IMR-90 (cell line): ENCODE measurements around the gene BSCL2. TPM values are rescaled to one million over a fixed set of nuclear protein-coding genes. Genes with fewer than 3 reads are reported as not detected.

ENCODE experiments used
- ATAC-seq: fragments of 200-7000 bp; cut with Tn5 transposase; 2 replicates; pipeline ENCODE4 v1.9.1; 2020; ENCODE audit warnings: low read depth, mild to moderate bottlenecking, moderate library complexity
- BruUV-seq: library from RNA; stranded (reverse); fragments of 400-500 nt; replicated peaks from 2 replicates; lab custom pipeline; 2021; lab: Mats Ljungman, UMichigan
- CTCF ChIA-PET: fragments of 300-600 bp; formaldehyde crosslinking; extraction: SDS; loops from one replicate; lab custom pipeline; 2021; ENCODE audit warnings: antibody characterized with exemption; lab: Yijun Ruan, JAX
- POLR2A ChIA-PET: fragments of 300-600 bp; sonication (Branson Sonifier 250); formaldehyde crosslinking; loops from one replicate; lab custom pipeline; 2022; ENCODE audit warnings: antibody characterized with exemption; ENCODE audit not compliant: unreplicated experiment; lab: Charles Lee
- DNase-seq: peaks from one replicate; pipeline ENCODE4 v3.0.0; 2013
- H2AFZ ChIP-seq: replicated peaks from 2 replicates; pipeline ENCODE3; 2013; ENCODE audit warnings: low read length, mild to moderate bottlenecking; ENCODE audit not compliant: poor library complexity
- H2AK5ac ChIP-seq: 2 replicates; pipeline ENCODE4 v1.6.1; 2013; ENCODE audit warnings: low read depth, low read length, inconsistent platforms
- H2AK9ac ChIP-seq: replicated peaks from 2 replicates; pipeline ENCODE3; 2013; ENCODE audit warnings: mild to moderate bottlenecking, low read depth, low read length, moderate library complexity; ENCODE audit not compliant: poor library complexity
- H2BK120ac ChIP-seq: 2 replicates; pipeline ENCODE4 v1.6.1; 2013; ENCODE audit warnings: low read depth, low read length, inconsistent platforms
- H2BK15ac ChIP-seq: 3 replicates; pipeline ENCODE4 v1.6.1; 2013; ENCODE audit warnings: low read depth, low read length, inconsistent platforms
- H2BK20ac ChIP-seq: 2 replicates; pipeline ENCODE4 v1.6.1; 2013; ENCODE audit warnings: low read depth, mild to moderate bottlenecking, inconsistent platforms, low read length, moderate library complexity
- H2BK5ac ChIP-seq: 2 replicates; pipeline ENCODE4 v1.6.1; 2013; ENCODE audit warnings: mild to moderate bottlenecking, low read depth, low read length, inconsistent platforms; ENCODE audit not compliant: poor library complexity, severe bottlenecking
- H3K14ac ChIP-seq: replicated peaks from 2 replicates; pipeline ENCODE4 v1.6.1; 2013; ENCODE audit warnings: low read depth, low read length, inconsistent platforms
- H3K18ac ChIP-seq: 2 replicates; pipeline ENCODE4 v1.6.1; 2013; ENCODE audit warnings: low read depth, low read length, control low read depth
- H3K23ac ChIP-seq: 2 replicates; pipeline ENCODE4 v1.6.1; 2013; ENCODE audit warnings: low read depth, low read length, inconsistent platforms
- H3K27ac ChIP-seq: 2 replicates; pipeline ENCODE4 v1.5.1; 2013; ENCODE audit warnings: mild to moderate bottlenecking, control low read depth, low read length; ENCODE audit not compliant: insufficient read depth
- H3K27me3 ChIP-seq: 2 replicates; pipeline ENCODE4 v1.6.1; 2013; ENCODE audit warnings: low read length; ENCODE audit not compliant: control insufficient read depth, insufficient read depth
- H3K36me3 ChIP-seq: 2 replicates; pipeline ENCODE4 v1.6.1; 2013; ENCODE audit warnings: low read length, mixed read lengths; ENCODE audit not compliant: control insufficient read depth, insufficient read depth
- H3K4ac ChIP-seq: 2 replicates; pipeline ENCODE4 v1.6.1; 2013; ENCODE audit warnings: low read depth, low read length, inconsistent platforms
- H3K4me1 ChIP-seq: 2 replicates; pipeline ENCODE4 v1.6.1; 2013; ENCODE audit warnings: low read length, mixed read lengths; ENCODE audit not compliant: control insufficient read depth, insufficient read depth
- H3K4me2 ChIP-seq: 2 replicates; pipeline ENCODE4 v1.6.1; 2013; ENCODE audit warnings: low read depth, mild to moderate bottlenecking, control low read depth, low read length, moderate library complexity
- H3K4me3 ChIP-seq: 2 replicates; pipeline ENCODE4 v1.5.1; 2013; ENCODE audit warnings: low read depth, mild to moderate bottlenecking, control low read depth, low read length, moderate library complexity; ENCODE audit not compliant: insufficient read depth
- H3K56ac ChIP-seq: 2 replicates; pipeline ENCODE4 v1.6.1; 2013; ENCODE audit warnings: low read length, inconsistent platforms; ENCODE audit not compliant: insufficient read depth; ENCODE audit errors: extremely low read depth
- H3K79me1 ChIP-seq, 2 experiments: 2 replicates each; pipeline ENCODE4 v1.6.1; 2013; ENCODE audit warnings: low read length in 2 of 2, inconsistent platforms in 1 of 2, low read depth in 1 of 2
- H3K9ac ChIP-seq: 2 replicates; pipeline ENCODE4 v1.6.1; 2013; ENCODE audit warnings: low read depth, low read length, control low read depth
- H3K9me1 ChIP-seq: 2 replicates; pipeline ENCODE4 v1.6.1; 2013; ENCODE audit warnings: low read length, inconsistent platforms; ENCODE audit not compliant: insufficient read depth
- H3K9me3 ChIP-seq: 2 replicates; pipeline ENCODE4 v1.6.1; 2013; ENCODE audit warnings: low read length; ENCODE audit not compliant: control insufficient read depth, insufficient read depth
- H4K20me1 ChIP-seq: 2 replicates; pipeline ENCODE4 v1.6.1; 2013; ENCODE audit warnings: low read length, inconsistent platforms; ENCODE audit not compliant: insufficient read depth
- H4K5ac ChIP-seq: 2 replicates; pipeline ENCODE4 v1.6.1; 2013; ENCODE audit warnings: mild to moderate bottlenecking, low read depth, low read length, control low read depth
- H4K8ac ChIP-seq, 2 experiments: 2 replicates each; pipeline ENCODE4 v1.6.1; 2013; ENCODE audit warnings: low read depth in 2 of 2, low read length in 2 of 2, control low read depth in 1 of 2, inconsistent platforms in 1 of 2
- H4K91ac ChIP-seq: 2 replicates; pipeline ENCODE4 v1.6.1; 2013; ENCODE audit warnings: low read depth, low read length, inconsistent platforms; ENCODE audit not compliant: insufficient read depth
- CEBPB ChIP-seq: IDR thresholded peaks from 2 replicates; pipeline ENCODE4 v1.6.1; 2012; ENCODE audit warnings: low read depth, low read length, improper control_type of control experiment
- CHD1 ChIP-seq: IDR thresholded peaks from 2 replicates; pipeline ENCODE4 v1.6.1; 2012; ENCODE audit warnings: low read depth, low read length, improper control_type of control experiment
- FOS ChIP-seq: fragments of 150-350 bp; IDR thresholded peaks from 2 replicates; pipeline ENCODE4 v1.6.1; 2016; ENCODE audit warnings: low read depth, low read length
- MAFK ChIP-seq: IDR thresholded peaks from 2 replicates; pipeline ENCODE4 v1.6.1; 2012; ENCODE audit warnings: low read depth, low read length, improper control_type of control experiment
- MAZ ChIP-seq: IDR thresholded peaks from 2 replicates; pipeline ENCODE4 v1.6.1; 2012; ENCODE audit warnings: low read depth, mild to moderate bottlenecking, low read length, improper control_type of control experiment, moderate library complexity, borderline replicate concordance
- MXI1 ChIP-seq: IDR thresholded peaks from 2 replicates; pipeline ENCODE4 v1.6.1; 2012; ENCODE audit warnings: low read depth, mild to moderate bottlenecking, low read length, moderate library complexity, borderline replicate concordance
- NFE2L2 ChIP-seq: fragments of 150-350 bp; IDR thresholded peaks from 2 replicates; pipeline ENCODE4 v1.6.1; 2016; ENCODE audit warnings: low read depth, mild to moderate bottlenecking, low read length
- POLR2A ChIP-seq: IDR thresholded peaks from 2 replicates; pipeline ENCODE4 v1.6.1; 2012; ENCODE audit warnings: mild to moderate bottlenecking, low read depth, low read length
- RAD21 ChIP-seq: IDR thresholded peaks from 2 replicates; pipeline ENCODE4 v1.6.1; 2012; ENCODE audit warnings: low read length, improper control_type of control experiment
- RCOR1 ChIP-seq: IDR thresholded peaks from 2 replicates; pipeline ENCODE4 v1.6.1; 2012; ENCODE audit warnings: mild to moderate bottlenecking, low read length, improper control_type of control experiment; ENCODE audit not compliant: insufficient replicate concordance
- SMC3 ChIP-seq: fragments of 150-350 bp; IDR thresholded peaks from 2 replicates; pipeline ENCODE4 v1.6.1; 2016; ENCODE audit warnings: low read depth, mild to moderate bottlenecking, antibody characterized with exemption, low read length, moderate library complexity
- WGBS, 2 experiments: methylation state at CpG; one replicate each; pipeline versions ENCODE4 v1.1.5 to v1.1.7; 2013; ENCODE audit warnings: missing lambda C conversion rate in 2 of 2; ENCODE audit not compliant: insufficient read length in 1 of 2; ENCODE audit errors: extremely low coverage in 2 of 2; 5-methylcytosine and 5-hydroxymethylcytosine counted together
- dilution Hi-C: fragments of 300-500 bp; cut with HindIII; formaldehyde crosslinking; loops from one replicate; pipeline ENCODE4 v1.14.3; 2018; ENCODE audit warnings: low sequenced_read_pairs; ENCODE audit not compliant: unreplicated experiment
- in situ Hi-C: fragments of 300-500 bp; cut with MboI; formaldehyde crosslinking; loops from 3 replicates; pipeline ENCODE4 v1.14.3; 2019; ENCODE audit warnings: low sequenced_read_pairs, inconsistent platforms, mixed read lengths
- intact Hi-C: fragments of 100-400 bp; cut with micrococcal nuclease; formaldehyde crosslinking; loops from 2 replicates; pipeline ENCODE4 v1.10.0; 2022
- polyA plus RNA-seq, 3 experiments: library from polyadenylated mRNA; depleted of rRNA; stranded (reverse); fragments of >200 nt; gene quantifications; 2 replicates each; pipeline ENCODE4 v1.2.3, GENCODE V29; 2012; ENCODE audit warnings: low replicate concordance in 1 of 3
- total RNA-seq: library from RNA; depleted of rRNA; stranded (reverse); fragments of >200 nt; gene quantifications from 2 replicates; pipeline ENCODE4 v1.2.3, GENCODE V29; 2012
- TF ChIP-seq, protein P1 (sequence below): conservative IDR thresholded peaks from 2 replicates; pipeline ENCODE4 v1.5.1; 2012; ENCODE audit warnings: mild to moderate bottlenecking, low read depth, low read length, improper control_type of control experiment
- TF ChIP-seq, protein P2 (sequence below): fragments of 150-350 bp; IDR thresholded peaks from 2 replicates; pipeline ENCODE4 v1.6.1; 2016; ENCODE audit warnings: low read depth, mild to moderate bottlenecking, low read length, moderate library complexity, borderline replicate concordance

The BSCL2 gene
- total and polyA plus RNA-seq, 2 of the 4 experiments (the other 2 are of a cell fraction): 26.2 to 47.1 TPM

DNA sequence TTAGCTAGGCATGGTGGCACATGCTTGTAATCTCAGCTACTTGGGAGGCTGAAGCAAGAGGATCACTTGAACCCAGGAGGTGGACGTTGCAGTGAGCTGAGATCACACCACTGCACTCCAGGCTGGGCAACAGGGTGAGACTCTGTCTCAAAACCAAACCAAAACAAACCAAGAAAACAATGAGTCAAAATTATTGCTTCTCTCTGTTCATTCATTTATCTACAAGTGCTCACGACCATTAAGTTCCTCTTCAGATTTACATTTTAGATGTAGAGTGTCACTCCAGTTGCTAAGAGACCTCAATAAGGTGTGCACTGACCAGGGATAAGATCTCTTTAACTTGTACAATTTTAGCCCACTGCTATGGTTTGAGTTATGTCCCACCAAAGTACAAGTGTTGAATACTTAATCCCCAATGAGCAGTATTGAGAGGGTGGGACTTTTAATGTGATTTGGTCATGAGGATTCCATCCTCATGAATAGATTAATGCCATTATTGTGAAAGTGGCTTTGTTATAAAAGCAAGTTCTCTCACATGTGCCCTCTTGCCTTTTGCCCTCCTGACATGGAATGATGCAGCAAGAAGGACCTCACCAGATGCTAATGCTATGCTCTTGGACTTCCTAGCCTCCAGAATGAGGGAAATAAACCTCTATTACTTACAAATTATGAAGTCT is 12.2 kb upstream of the BSCL2 start:
- ChIA-PET CTCF (no interaction called here), POLR2A (interaction anchor here (0.6 kb wide), 1 partner anchor 44 kb away, joined by 6 read pairs; no protein-coding TSS in a partner anchor)
- Histone ChIP-seq H4K5ac (no peak overlapping the region), H3K9me3 (no peaks in the 10 kb centered on the region), H2AFZ (no peak overlapping the region), H2AK9ac (no peak overlapping the region), H3K4me1 (peaks cover 4% of the 10 kb centered on the region; the same call in 1 of the 2 replicates), H3K36me3 (peaks cover 76% of the 10 kb centered on the region), H3K14ac (no peak overlapping the region), H2BK15ac (no peak overlapping the region), H3K27me3 (no peaks in the 10 kb centered on the region), H2BK5ac (no peak overlapping the region), H2BK120ac (no peak overlapping the region), H3K56ac (no peak overlapping the region), H3K9ac (no peak overlapping the region), H4K20me1 (peaks cover 18% of the 10 kb centered on the region), H3K4me2 (no peak overlapping the region), H3K9me1 (peaks cover 8% of the 10 kb centered on the region; the same call in 1 of the 2 replicates), H3K23ac (no peak overlapping the region), H2BK20ac (no peak overlapping the region), H3K4me3 (no peak overlapping the region), H3K27ac (no peak overlapping the region), H3K18ac (no peak overlapping the region), H4K8ac (no peak overlapping the region), H3K79me1 (peaks cover 46 to 71% of the 10 kb centered on the region in 2 experiments), H2AK5ac (no peak overlapping the region), H4K91ac (no peak overlapping the region), H3K4ac (no peak overlapping the region)
- intact Hi-C loops (no loop called here), dilution Hi-C loops (no loop called here), in situ Hi-C loops (no loop called here)
- 100% methylated on average over 1 of the region's 2 CpGs; no CpG with 5 or more reads in 1 of the 2 experiments for WGBS, 2 experiments
- DNase-seq: peak; percentile 25
- BruUV-seq: no TSS peak
- 0 out of 2 replicates have a peak, but pooled peaks have one; percentile 10 for ATAC-seq
- TF ChIP-seq RAD21: no peak
- TF ChIP-seq, protein P1, sequence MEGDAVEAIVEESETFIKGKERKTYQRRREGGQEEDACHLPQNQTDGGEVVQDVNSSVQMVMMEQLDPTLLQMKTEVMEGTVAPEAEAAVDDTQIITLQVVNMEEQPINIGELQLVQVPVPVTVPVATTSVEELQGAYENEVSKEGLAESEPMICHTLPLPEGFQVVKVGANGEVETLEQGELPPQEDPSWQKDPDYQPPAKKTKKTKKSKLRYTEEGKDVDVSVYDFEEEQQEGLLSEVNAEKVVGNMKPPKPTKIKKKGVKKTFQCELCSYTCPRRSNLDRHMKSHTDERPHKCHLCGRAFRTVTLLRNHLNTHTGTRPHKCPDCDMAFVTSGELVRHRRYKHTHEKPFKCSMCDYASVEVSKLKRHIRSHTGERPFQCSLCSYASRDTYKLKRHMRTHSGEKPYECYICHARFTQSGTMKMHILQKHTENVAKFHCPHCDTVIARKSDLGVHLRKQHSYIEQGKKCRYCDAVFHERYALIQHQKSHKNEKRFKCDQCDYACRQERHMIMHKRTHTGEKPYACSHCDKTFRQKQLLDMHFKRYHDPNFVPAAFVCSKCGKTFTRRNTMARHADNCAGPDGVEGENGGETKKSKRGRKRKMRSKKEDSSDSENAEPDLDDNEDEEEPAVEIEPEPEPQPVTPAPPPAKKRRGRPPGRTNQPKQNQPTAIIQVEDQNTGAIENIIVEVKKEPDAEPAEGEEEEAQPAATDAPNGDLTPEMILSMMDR: no peak
- TF ChIP-seq NFE2L2: no peak
- no peak for TF ChIP-seq MAFK
- TF ChIP-seq, protein P2, sequence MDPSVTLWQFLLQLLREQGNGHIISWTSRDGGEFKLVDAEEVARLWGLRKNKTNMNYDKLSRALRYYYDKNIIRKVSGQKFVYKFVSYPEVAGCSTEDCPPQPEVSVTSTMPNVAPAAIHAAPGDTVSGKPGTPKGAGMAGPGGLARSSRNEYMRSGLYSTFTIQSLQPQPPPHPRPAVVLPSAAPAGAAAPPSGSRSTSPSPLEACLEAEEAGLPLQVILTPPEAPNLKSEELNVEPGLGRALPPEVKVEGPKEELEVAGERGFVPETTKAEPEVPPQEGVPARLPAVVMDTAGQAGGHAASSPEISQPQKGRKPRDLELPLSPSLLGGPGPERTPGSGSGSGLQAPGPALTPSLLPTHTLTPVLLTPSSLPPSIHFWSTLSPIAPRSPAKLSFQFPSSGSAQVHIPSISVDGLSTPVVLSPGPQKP: no peak
- no peak for TF ChIP-seq CHD1
- TF ChIP-seq FOS: no peak
- no peak for TF ChIP-seq CEBPB
- no peak for TF ChIP-seq SMC3
- TF ChIP-seq MXI1: no peak
- TF ChIP-seq POLR2A: no peak
- TF ChIP-seq RCOR1: no peak
- TF ChIP-seq MAZ: no peak
